ENCODE data around the gene SARS2.
"Not testable (repeated sequence)": the region's sequence is repeated elsewhere in the genome, so short reads cannot be mapped to it uniquely, and the experiment has no call there.

Gene SARS2

DNA sequence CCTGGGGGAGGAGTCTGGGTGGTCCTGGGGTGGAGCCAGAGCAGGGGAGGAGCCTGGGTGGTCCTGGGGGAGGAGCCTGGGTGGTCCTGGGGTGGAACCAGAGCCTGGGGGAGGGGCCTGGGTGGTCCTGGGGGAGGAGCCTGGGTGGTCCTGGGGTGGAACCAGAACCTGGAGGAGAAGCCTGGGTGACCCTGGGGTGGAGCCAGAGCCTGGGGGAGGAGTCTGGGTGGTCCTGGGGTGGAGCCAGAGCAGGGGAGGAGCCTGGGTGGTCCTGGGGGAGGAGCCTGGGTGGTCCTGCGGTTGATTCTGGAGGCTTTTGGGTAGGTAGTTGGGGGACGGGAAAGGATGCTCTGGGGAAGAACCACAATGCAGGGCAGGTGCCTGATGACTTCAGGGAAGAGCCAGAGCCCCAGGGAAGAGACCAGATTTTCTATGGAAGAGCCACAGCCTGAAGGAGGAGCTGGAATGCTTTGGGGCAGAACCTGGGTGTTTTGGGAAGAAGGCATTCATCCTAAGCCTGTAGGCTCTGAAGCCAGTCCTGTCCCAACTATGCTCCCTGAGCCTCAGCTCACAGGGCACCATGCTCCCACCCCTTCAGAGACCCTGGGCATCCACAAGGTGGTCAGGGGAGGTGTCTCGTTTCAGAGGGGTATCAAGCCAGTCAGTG lies 15.1 kb upstream of the SARS2 start:
- no peak for DNase-seq

DNA sequence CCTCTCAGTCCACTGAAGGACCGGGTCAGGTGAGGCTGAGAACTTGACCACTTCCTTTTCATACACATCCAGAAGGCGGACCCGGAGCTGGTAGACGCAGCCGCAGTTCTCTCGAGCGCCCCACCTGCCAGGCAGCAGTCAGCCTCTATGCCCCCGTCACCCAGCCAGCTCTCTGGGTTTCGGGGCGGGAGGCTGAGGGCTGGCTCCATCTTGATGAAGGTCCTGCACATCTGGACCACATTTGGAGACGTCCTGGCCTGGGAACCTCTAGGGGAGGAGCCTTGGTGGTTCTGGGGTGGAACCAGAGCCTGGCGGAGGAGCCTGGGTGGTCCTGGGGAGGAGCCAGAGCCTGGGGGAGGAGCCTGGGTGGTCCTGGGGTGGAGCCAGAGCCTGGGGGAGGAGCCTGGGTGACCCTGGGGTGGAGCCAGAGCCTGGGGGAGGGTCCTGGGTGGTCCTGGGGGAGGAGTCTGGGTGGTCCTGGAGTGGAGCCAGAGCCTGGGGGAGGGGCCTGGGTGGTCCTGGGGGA lies 14.5 kb upstream of the SARS2 start:
- DNase-seq = no peak

DNA sequence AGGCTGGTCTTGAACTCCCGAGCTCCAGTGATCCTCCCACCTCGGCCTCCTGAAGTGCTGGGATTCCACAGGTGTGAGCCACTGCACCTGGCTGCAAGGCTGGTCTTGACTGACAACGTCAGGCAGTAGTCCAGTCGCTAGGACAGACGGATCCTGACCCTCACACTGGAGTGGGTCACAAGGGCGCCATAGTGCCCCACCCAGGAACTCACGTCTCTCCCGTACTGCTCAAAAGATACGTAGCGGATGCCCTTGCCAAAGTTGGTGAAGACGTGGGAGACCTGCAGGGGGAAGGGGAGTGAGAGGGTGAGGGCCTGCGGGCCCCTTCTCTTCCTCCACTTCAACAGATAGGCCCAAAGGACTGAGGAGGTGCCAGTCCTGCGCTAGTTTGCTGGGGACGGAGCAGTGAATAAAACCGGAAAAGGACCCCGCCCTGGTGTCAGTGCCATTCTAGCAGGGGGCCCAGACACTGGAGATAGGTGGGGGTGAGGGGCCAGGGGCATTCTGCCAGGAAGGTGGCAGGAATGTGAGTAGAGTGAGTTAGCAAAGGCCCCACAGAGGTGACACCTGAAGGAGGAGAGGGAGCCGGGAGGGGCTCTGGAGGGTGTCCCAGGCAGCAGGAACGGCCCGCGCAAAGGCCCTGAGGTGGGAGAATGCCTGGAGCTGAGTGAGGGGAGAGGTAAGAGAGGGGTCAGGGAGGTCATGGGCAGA lies 12.1 kb upstream of the SARS2 start:
- no peak for DNase-seq

DNA sequence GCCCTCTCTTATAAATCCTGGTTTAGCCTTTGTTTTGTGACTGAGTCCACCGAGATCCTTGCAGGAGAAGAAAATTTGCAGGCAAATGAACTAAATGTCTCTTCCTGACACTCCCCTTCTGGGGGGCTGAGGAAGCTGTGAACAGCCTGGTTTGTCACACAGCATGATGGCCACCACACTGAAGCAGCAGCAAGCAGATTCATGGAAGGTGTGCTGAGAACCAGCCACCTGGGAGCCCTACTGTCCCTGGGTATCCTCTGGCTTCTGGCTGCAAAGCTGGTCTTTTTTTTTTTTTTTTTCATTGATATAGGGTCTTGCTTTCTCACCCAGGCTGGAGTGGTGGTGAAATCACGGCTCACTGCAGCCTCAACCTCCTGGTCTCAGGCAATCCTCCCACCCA lies 11.4 kb upstream of the SARS2 start:
- DNase-seq = no peak

DNA sequence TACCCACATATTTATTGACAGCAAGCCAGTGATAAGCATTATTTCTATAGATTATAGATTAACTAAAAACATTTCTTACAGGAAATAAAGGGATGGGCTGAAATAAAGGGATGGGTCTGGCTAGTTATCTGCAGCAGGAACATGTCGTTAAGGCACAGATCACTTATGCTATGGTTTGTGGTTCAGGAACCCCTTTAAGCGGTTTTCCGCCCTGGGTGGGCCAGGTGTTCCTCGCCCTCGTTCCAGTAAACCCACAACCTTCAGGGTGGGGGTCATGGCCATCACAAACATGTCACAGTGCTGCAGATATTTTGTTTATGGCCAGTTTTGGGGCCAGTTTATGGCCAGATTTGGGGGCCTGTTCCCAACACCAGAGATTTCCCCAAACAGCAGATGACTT lies 10.9 kb upstream of the SARS2 start:
- DNase-seq = not testable (repeated sequence)

DNA sequence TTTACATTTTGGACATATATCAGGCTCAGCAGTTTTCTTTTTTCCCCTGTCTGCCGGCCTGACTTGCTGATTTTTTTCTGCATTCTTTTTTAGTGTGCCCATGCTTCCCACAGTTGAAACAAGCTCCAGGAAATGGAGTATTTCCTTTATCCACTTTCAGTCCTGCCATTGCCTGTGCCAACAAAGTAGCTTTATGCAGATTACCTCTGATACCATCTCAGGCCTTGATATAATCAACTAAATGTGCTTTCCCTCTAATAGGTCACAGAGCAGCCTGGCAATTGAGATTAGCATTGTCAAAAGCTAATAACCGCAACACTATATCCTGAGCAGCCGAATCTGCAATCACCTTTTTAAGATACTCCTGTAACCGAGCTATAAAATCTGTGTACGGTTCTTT lies 9.4 kb upstream of the SARS2 start:
- DNase-seq = no peak

DNA sequence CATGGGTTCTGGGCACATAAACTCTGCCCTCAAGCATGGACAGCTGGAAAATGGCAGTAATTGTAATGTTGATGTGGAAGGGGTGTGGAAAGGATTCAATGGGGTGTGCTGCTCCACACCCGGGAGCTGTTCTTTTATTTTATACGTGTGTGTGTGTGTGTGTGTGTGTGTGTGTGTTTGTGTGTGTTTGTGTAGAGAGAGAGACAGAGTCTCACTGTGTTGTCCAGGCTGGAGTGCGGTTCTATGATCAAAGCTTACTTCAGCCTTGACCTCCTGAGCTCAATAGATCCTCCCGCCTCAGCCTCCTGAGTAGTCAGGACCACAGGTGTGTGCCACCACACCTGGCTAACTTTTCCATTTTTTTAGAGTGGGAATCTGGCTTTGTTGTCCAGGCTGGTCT lies 3.0 kb upstream of the SARS2 start:
- no peak for DNase-seq

DNA sequence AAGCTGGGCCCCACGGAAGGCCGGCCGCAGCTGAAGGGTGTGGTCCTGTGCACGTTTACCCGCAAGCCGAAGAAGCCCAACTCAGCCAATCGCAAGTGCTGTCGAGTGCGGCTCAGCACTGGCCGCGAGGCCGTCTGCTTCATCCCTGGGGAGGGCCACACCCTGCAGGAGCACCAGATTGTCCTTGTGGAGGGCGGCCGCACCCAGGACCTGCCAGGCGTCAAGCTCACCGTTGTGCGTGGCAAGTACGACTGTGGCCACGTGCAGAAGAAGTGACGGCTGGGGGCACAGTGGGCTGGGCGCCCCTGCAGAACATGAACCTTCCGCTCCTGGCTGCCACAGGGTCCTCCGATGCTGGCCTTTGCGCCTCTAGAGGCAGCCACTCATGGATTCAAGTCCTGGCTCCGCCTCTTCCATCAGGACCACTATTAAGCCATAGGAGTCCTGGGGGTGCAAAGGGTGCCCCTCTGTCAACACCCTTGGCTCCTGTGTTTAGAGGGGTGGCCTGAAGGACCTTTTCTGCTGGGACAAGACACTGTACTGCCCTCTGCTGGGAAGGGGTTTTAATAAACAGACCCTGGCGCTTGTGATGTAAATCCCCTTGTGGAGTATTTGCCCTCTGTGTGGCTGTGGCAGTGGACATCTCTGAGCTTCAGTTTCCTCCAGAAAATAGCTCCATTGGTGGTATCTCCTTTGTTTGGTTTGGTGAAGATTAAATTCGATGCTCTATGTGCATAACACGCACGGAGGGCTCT lies 2.0 kb upstream of the SARS2 start:
- DNase-seq = no peak

DNA sequence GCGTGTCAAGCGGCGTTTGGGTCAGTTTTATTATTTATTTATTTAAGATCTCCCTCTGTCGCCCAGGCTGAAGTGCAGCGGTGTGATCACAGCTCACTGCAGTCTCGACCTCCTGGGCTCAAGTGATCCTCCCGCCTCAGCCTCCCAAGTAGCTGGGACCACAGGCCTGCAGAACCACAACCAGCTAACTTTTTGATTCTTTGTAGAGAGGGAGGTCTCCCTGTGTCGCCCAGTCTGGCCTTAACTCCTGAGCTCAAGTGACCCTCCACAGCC lies 894 bp upstream of the SARS2 start:
- no peak for DNase-seq

DNA sequence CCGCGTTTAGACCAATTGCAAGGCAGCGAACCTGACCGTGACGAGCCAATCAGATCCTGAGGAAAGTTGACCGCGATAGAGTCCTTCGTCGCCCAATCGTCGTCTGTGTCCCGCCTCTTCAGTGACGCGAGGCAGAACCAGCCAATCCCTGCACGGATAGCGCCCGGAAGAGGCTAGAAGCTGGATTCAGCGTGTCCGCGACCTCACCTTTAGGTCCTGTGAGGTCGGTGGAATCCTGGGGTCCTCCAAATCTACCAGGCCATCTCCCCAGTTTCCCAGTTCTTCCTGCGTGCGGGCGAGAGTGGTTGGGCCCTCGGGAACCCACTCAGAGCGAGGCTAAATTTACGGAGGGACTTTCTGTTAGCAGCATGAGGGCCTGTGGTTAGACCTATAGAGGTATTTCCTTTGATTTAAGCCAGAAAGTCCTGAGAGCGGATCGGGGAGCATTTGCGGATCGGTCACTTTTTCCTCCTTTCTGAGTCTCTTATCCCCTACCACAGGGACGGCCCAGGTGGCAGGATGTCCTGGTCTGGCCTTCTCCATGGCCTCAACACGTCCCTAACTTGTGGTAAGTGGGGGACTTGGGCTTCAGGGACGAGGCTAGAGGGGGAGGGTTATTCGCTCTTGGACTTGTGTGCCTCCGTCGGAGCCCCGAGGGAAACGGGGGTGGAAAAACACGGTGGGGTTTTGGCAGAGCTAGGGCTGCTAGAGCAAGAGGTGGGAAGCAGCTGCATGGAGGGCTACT lies 385 bp upstream of the SARS2 start, which contains the start of gene MRPS12:
TSS of gene MRPS12 (plus strand) at position 169 of the 745 bp plus-strand sequence. CDS start at position 520, 351 bp downstream.
- no peak for DNase-seq

DNA sequence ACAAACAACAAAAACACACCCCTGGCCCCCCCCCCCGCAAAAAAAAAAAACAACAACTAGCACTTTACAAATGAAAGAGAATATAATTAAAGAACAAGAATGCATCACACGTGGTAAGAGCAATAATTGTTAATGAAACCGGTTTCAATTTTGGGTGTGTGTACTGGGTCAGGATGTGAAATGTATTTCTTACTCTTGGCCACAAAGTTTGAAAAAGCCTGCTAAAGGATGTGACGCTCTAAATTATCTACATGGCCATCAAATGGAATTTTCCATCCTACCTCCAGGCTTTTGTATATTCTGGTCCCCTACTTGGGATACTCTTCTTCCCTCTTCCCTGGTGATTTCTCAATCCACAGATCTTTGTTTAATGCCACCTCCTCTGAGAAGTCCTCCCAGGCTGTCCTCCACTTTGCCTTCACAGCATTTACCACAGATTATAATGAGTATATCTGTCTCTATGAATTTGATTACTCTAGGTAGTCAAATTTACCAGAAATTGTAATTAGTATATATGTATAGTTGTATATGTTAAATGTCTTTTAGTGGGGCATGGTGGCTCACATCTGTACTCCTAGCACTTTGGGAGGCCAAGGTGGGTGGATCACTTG lies 2.1 kb downstream of the SARS2 start:
- no peak for DNase-seq

DNA sequence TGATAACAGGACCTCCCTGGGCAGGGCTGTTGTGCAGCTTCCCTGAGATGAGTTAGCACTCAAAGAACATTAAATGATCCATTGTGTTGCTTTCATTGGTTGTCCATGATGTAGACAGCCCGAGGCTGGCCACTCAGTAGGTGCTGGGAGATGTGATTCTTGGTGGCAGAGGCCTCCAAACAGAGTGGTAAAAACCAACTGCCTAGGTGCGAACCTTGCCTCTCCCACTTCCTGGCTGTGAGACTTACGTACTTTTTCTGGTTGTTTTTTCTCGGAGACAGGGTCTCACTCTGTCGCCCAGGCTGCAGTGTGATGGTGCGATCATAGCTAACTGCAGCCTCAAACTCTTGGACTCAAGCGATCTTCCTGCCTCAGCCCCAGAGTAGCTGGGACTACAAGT lies 6.2 kb downstream of the SARS2 start:
- no peak for DNase-seq

DNA sequence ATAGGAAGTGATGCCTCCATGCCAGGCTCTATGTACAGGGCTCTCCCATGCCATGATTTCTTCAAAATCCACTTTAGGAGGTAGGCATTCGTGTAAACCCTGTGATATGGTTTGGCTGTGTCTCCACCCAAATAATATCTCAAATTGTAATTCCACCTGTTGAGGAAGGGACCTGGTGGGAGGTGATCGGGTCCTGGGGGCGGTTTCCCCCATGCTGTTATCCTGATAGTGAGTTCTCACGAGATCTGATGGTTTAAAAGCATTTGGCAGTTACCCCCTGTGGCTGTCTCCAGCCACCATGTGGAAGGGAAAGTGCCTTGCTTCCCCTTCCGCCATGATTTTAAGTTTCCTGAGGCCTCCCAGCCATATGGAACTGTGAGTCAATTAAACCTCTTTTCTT lies 8.1 kb downstream of the SARS2 start:
- DNase-seq = no peak

DNA sequence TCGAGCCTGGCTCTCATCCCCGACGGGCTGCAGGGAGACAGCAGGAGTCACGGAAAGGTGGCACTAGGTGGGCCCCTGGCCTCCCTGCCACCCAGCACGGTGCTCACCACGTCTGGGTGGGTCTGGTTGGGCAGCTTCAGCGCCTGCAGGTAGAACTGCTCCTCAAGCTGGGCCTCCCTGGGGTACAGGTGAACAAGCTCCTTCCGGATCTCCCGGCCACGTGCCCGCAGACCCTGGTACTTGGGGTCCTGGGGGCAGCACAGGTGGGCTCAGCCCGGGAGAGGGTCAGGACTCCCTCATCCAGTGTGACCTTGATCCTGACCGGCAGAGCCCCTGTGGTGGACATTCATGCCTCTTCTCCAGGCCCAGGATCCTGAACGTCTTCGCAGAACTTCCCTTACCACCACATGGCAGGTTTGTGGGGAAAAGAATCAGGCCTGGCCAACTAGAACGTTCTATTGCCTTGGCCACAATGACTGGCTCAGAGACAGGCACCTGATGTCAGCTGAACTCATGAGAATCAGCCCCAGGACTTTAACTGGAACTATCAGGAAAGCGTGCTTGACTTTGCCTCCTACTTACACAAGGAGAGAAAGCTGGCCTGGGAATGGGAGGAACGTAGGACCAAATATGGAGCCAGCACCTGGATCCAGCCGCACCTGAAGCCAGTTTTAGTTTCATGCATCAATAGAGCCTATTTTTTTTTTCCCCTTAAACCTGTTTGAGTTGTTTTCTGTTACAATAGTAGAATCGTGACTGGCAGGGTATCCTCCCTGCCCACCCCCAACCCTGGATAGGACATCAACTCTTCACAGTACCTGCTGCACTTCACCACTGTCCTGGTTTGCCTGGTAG lies 8.9 kb downstream of the SARS2 start:
- DNase-seq = no peak

DNA sequence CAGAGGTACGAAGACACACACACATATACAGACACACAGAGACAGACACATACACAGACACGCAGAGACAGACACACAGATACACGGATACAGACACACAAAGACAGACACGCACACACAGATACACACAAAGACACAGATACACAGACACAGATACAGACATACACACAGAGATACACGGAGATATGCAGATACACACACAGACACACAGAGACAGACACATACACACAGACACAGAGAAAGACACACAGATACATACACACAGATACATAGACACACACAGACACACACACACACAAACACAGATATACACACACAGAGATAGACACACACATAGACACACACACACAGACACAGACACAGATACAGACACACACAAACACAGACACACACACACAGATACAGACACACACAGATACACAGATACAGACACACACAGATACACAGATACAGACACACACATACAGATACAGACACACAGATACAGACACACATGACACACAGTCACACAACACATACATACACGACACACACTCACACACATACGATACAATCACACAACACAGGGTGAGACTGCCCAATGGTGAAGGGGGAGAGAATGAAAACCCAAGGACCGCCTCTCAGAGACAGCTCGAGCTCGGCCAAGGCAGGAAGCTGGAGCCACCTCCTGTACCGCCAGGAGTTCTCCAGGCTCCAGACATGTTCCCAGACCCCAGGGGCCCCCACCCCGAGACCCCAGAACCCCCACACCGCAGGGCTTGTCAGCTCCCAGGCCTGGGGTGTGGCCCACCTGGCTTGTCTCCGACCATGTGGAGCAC lies 9.8 kb downstream of the SARS2 start:
- DNase-seq = no peak

DNA sequence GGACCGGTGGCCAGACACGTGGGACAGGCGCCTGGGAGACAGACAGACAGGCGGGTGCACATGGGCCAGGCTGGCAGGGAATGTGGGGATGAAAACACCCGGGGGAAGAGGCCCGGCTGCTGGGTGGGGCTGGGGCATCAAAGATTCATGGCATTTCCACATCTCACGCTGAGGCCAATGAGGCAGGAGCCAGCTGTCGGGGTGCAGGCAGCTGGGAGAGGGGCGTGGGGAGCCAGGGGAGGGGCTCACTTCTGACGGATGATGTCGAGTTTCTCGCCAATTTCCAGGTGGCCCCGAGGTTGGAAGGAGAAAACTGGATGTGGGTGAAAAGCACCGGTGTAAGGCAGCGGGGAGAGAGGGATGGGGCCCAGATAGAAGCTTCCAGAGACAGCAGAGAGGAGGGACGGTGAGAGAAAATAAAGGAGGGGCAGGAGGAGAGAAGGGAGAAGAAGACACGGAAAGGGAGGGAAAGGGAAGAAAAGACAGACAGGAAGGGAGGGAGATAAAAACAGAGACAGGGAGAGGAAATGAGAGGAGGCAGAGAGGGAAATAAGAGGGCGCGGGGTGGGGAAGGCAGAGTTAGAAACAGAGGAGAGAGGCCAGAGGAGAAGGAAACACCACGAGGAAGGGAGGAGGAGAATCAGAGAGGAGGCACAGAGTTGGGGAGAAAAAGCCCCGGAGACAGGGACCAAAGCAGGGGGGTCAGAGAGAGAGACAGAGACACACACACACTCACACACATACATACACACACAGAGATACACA lies 10.5 kb downstream of the SARS2 start:
- no peak for DNase-seq

DNA sequence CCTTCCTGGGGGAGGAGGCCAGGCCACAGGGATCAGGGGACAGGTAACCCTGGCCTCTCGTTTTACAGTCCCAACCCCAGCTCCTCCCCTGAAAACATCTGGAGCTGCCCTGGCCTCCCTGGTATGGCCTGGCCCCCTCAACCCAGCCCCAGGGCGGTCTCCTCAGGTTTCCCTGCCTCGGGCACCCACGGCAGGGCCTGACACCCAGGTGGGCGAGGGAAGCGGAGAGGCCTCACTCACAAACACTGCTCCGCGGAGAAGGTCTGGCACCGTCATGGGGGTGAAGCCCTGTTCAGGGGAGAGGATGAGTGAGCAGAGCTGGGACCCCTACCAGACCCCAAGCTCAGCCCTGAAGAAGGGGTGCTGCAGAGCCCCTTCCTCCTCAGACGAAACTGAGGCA lies 12.0 kb downstream of the SARS2 start:
- DNase-seq = no peak

DNA sequence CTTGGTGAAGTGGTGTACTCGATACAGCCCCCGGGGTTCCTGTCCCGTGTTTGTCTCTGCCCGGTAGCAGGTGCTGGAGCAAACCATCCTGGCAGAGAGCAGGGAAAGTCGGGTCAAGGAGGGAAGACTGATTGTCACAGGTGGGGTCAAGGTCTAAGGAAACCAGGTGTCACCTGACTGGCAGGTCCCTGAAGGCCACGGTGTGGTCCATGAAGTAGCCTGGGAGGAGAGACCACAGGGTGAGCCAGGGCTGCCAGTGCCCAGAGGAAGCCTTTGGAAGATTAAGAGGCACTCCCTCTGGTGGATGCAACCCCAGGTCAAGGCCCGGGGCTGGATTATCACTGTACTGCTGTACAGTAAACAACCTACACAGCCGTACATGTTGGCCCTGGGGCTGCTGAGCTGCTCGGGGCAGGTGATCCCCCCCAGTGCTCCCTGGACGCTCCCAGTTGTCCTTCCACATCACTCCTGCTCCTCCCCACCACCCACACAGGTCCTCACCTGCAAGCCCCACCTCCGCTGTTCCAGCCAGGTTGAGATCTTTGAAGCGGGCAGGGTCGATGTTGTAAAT lies 12.6 kb downstream of the SARS2 start:
- no peak for DNase-seq

DNA sequence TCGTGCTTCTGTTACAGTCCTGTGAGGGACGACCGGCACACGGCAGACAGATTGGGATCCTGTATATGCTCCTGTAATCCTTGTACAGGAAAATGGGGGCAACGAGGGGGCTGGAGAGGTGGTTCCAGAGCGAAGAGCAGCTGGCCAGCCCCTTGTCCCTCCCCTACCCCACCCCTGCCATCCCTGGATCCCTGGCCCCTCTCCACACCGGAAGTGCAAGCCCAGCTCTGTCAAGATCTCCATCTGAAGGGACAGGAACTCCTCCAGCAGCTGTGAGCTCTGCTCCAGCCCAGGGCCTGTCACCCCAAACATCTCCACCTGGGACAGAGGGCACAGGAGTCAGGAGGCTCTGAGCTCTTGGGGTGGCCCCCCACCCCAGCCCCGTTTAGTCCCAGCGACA lies 13.0 kb downstream of the SARS2 start:
- no peak for DNase-seq
